ENCODE data around the gene TAS2R43. TPM values are rescaled to one million over a fixed set of nuclear protein-coding genes. Genes with fewer than 3 reads are reported as not detected.
"Not testable (repeated sequence)": the region's sequence is repeated elsewhere in the genome, so short reads cannot be mapped to it uniquely, and the experiment has no call there.

The TAS2R43 gene, protein sequence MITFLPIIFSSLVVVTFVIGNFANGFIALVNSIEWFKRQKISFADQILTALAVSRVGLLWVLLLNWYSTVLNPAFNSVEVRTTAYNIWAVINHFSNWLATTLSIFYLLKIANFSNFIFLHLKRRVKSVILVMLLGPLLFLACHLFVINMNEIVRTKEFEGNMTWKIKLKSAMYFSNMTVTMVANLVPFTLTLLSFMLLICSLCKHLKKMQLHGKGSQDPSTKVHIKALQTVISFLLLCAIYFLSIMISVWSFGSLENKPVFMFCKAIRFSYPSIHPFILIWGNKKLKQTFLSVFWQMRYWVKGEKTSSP
- polyA plus RNA-seq = not detected

DNA sequence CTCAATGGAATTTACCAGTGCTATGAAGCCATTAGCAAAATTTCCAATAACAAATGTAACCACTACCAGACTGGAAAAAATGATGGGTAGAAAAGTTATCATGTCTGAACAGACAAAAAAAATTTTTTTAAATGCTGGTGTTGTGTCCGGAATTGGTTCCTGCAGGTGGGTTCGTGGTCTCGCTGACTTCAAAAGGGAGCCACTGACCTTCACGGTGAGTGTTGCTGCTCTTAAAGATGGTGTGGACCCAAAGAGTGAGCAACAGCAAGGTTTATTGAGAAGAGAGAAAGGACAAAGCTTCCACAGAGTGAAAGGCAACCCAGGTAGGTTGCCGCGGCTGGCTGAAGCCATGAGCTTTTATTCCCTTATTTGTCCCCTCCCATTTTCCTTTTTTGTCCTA, at the start of gene TAS2R43:
TAS2R43 (minus strand) TSS at position 186 of the 400 bp plus-strand sequence; CDS start at position 102, 84 bp downstream.
- Mint-ChIP-seq H3K27me3 (no peaks in the 10 kb centered on the region), H3K36me3 (peaks cover 9% of the 10 kb centered on the region), H3K9me3 (no peaks in the 10 kb centered on the region), H3K4me3 (peak within 1 kb of the TSS in 1 of 4 donors; percentile 32), H3K27ac (no peak within 1 kb of the TSS), H3K4me1 (peaks cover 0 to 5% (median 0%) of the 10 kb centered on the region in 3 donors)

DNA sequence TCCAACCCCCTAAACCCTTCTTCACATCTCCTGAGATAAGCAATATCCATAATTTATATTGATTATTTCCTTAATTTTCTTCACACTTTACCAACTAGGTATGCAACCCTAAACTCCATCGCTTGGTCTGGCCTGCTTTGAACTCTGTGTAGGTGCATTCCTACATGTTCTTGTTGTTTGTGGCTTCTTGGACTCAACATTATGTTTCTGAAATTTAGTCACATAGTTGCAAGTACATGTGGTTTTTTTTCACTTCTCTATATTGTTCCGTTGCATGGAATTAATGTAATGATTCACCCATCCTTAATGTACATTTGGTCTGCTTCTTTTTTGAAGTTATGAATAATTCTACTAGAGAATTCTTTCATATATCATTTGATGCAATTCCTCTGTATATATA, 44.0 kb upstream of the TAS2R43 start:
- Mint-ChIP-seq H3K27me3 (no peaks in the 10 kb centered on the region), H3K4me1 (peaks cover 11 to 15% (median 15%) of the 10 kb centered on the region in 3 donors), H3K9me3 (peaks cover 0 to 4% (median 0%) of the 10 kb centered on the region in 3 donors), H3K36me3 (peaks cover 16% of the 10 kb centered on the region), H3K27ac (no peak overlapping the region), H3K4me3 (no peak overlapping the region)

- Mint-ChIP-seq H3K27me3 (no peaks in the 10 kb centered on the region), H3K4me1 (peaks cover 11 to 16% (median 12%) of the 10 kb centered on the region in 3 donors), H3K27ac (peak within 1 kb of the TSS in 1 of 3 donors; percentile 13), H3K36me3 (peaks cover 12% of the 10 kb centered on the region), H3K9me3 (no peaks in the 10 kb centered on the region), H3K4me3 (peak within 1 kb of the TSS in 1 of 4 donors; percentile 29)
These were observed 42.2 kb upstream of the TAS2R43 start, which contains the start of gene TAS2R30 for GRCh38 chr12:11134305-11134704. TSS of gene TAS2R30 (minus strand) at chr12:11134644. CDS start at chr12:11134244, 400 bp downstream.

- Mint-ChIP-seq H3K36me3 (peaks cover 10% of the 10 kb centered on the region), H3K27me3 (no peaks in the 10 kb centered on the region), H3K4me3 (peak overlapping the region in 1 of 4 donors; percentile 29), H3K9me3 (peaks cover 0 to 2% (median 0%) of the 10 kb centered on the region in 3 donors), H3K4me1 (peaks cover 11 to 16% (median 12%) of the 10 kb centered on the region in 3 donors), H3K27ac (peak overlapping the region in 1 of 3 donors; percentile 13)
These were observed 41.7 kb upstream of the TAS2R43 start for GRCh38 chr12:11133816-11134215.

DNA sequence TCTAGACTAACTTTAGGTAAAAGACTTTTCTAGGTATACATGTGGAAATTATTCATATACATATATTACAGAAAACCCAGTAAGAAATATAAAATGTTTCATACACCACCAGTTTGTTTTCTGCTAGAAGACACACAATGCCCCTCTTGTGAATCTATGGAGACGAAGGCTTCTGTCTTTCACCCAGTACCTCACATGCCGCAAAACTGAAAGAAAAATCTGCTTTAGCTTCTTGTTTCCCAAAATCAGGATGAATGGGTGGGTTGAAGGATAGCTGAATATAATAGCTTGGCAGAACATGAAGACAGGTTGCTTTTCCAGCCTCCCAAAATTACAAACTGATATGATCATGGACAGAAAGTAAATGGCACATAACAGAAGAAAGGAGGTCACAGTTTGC, 41.0 kb upstream of the TAS2R43 start:
- H3K4me1 Mint-ChIP-seq = peaks cover 11 to 16% (median 12%) of the 10 kb centered on the region in 3 donors
- peaks cover 0 to 3% (median 0%) of the 10 kb centered on the region in 3 donors for H3K9me3 Mint-ChIP-seq
- peaks cover 12% of the 10 kb centered on the region for H3K36me3 Mint-ChIP-seq
- peak overlapping the region in 1 of 3 donors; percentile 13 for H3K27ac Mint-ChIP-seq
- H3K4me3 Mint-ChIP-seq = peak overlapping the region in 1 of 4 donors; percentile 39
- no peaks in the 10 kb centered on the region for H3K27me3 Mint-ChIP-seq

GRCh38 chr12:11130999-11131398, 38.9 kb upstream of the TAS2R43 start:
- Mint-ChIP-seq H3K4me3 (no peak overlapping the region), H3K36me3 (peaks cover 13% of the 10 kb centered on the region), H3K27me3 (no peaks in the 10 kb centered on the region), H3K27ac (no peak overlapping the region), H3K9me3 (peaks cover 2 to 6% (median 3%) of the 10 kb centered on the region in 3 donors), H3K4me1 (peaks cover 4 to 11% (median 8%) of the 10 kb centered on the region in 3 donors)

GRCh38 chr12:11130382-11130781, 38.3 kb upstream of the TAS2R43 start:
- Mint-ChIP-seq H3K4me3 (no peak overlapping the region), H3K27ac (no peak overlapping the region), H3K27me3 (no peaks in the 10 kb centered on the region), H3K9me3 (peaks cover 2 to 6% (median 3%) of the 10 kb centered on the region in 3 donors), H3K4me1 (peaks cover 4 to 10% (median 8%) of the 10 kb centered on the region in 3 donors), H3K36me3 (peaks cover 14% of the 10 kb centered on the region)

DNA sequence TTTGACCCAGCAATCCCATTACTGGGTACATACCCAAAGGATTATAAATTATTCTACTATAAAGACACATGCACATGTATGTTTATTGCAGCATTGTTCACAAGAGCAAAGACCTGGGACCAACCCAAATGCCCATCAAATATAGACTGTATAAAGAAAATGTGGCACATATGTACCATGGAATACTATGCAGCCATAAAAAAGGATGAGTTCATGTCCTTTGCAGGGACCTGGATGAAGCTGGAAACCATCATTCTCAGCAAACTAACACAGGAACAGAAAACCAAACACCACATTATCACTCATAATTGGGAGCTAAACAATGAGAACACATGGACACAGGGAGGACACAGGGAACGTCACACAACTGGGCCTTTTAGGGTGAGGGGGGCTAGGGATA, 22.0 kb upstream of the TAS2R43 start:
- Mint-ChIP-seq H3K4me1 (peaks cover 35 to 48% (median 43%) of the 10 kb centered on the region in 3 donors), H3K36me3 (peaks cover 44% of the 10 kb centered on the region), H3K9me3 (peaks cover 10 to 23% (median 10%) of the 10 kb centered on the region in 3 donors)
- H3K27ac Mint-ChIP-seq, H3K27me3 Mint-ChIP-seq, H3K4me3 Mint-ChIP-seq: not testable (repeated sequence)

DNA sequence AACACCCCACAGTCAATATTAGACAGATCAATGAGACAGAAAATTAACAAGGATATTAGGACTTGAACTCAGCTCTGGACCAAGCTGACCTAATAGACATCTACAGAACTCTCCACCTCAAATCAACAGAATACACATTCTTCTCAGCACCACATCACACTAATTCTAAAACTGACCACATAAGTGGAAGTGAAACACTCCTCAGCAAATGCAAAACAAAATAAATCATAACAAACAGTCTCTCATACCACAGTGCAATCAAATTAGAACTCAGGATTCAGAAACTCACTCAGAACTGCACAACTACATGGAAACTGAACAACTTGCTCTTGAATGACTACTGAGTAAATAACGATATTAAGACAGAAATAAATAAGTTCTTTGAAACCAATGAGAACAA, 19.1 kb upstream of the TAS2R43 start:
- H3K4me3 Mint-ChIP-seq = peak overlapping the region in 1 of 4 donors; percentile 20
- peaks cover 40% of the 10 kb centered on the region for H3K36me3 Mint-ChIP-seq
- H3K27ac Mint-ChIP-seq = peak overlapping the region in 1 of 3 donors; percentile 8

GRCh38 chr12:11108862-11109261, 16.7 kb upstream of the TAS2R43 start:
- no peaks in the 10 kb centered on the region for H3K27me3 Mint-ChIP-seq
- H3K36me3 Mint-ChIP-seq = peaks cover 35% of the 10 kb centered on the region
- H3K4me3 Mint-ChIP-seq = no peak overlapping the region
- peaks cover 37 to 43% (median 42%) of the 10 kb centered on the region in 3 donors for H3K4me1 Mint-ChIP-seq
- peaks cover 5 to 21% (median 9%) of the 10 kb centered on the region in 3 donors for H3K9me3 Mint-ChIP-seq
- H3K27ac Mint-ChIP-seq = peak overlapping the region in 1 of 3 donors; percentile 64

More for the DNA sequence above, 19.1 kb upstream of the TAS2R43 start:
- Mint-ChIP-seq H3K9me3 (peaks cover 5 to 22% (median 9%) of the 10 kb centered on the region in 3 donors), H3K4me1 (peaks cover 38 to 58% (median 47%) of the 10 kb centered on the region in 3 donors)
- H3K27me3 Mint-ChIP-seq = not testable (repeated sequence)

- H3K36me3 Mint-ChIP-seq = peaks cover 35% of the 10 kb centered on the region
- peak overlapping the region in 1 of 4 donors; percentile 41 for H3K4me3 Mint-ChIP-seq
- peak overlapping the region in 1 of 3 donors; percentile 29 for H3K27ac Mint-ChIP-seq
These were observed 15.6 kb upstream of the TAS2R43 start for GRCh38 chr12:11107719-11108118.

DNA sequence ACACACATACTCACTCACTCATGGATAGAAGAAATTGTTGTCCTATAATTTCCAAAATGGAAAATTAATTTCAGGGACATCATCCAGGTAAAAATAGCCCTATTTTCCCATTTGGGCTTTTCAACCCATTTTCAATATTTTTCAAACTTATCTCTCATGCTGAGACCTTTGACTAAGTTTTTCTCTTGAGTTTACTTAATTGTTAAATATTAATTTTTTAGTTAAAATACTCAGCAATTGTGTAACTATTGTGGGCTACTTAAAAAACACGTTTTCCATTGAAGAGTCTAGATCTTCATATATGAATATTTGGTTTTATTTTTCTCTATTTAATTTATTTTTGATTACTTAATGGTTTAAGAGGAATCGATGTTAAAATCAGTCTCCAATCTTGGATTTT, 14.2 kb upstream of the TAS2R43 start:
- Mint-ChIP-seq H3K27ac (no peak overlapping the region), H3K4me1 (peaks cover 24 to 30% (median 30%) of the 10 kb centered on the region in 3 donors), H3K4me3 (no peak overlapping the region), H3K27me3 (no peaks in the 10 kb centered on the region), H3K9me3 (peaks cover 0 to 19% (median 7%) of the 10 kb centered on the region in 3 donors), H3K36me3 (peaks cover 30% of the 10 kb centered on the region)

More at GRCh38 chr12:11107719-11108118, 15.6 kb upstream of the TAS2R43 start:
- Mint-ChIP-seq H3K9me3 (peaks cover 3 to 23% (median 11%) of the 10 kb centered on the region in 3 donors), H3K27me3 (no peaks in the 10 kb centered on the region), H3K4me1 (peaks cover 33 to 41% (median 40%) of the 10 kb centered on the region in 3 donors)

GRCh38 chr12:11105546-11105945, 13.4 kb upstream of the TAS2R43 start:
- H3K36me3 Mint-ChIP-seq = peaks cover 28% of the 10 kb centered on the region
- peaks cover 20 to 23% (median 23%) of the 10 kb centered on the region in 3 donors for H3K4me1 Mint-ChIP-seq
- no peaks in the 10 kb centered on the region for H3K27me3 Mint-ChIP-seq
- no peak overlapping the region for H3K4me3 Mint-ChIP-seq
- H3K9me3 Mint-ChIP-seq = peaks cover 0 to 17% (median 5%) of the 10 kb centered on the region in 3 donors
- H3K27ac Mint-ChIP-seq = no peak overlapping the region

- H3K9me3 Mint-ChIP-seq, H3K27me3 Mint-ChIP-seq: not testable (repeated sequence)
- H3K36me3 Mint-ChIP-seq = peaks cover 13% of the 10 kb centered on the region
These were observed 2.8 kb upstream of the TAS2R43 start for GRCh38 chr12:11094910-11095309.

DNA sequence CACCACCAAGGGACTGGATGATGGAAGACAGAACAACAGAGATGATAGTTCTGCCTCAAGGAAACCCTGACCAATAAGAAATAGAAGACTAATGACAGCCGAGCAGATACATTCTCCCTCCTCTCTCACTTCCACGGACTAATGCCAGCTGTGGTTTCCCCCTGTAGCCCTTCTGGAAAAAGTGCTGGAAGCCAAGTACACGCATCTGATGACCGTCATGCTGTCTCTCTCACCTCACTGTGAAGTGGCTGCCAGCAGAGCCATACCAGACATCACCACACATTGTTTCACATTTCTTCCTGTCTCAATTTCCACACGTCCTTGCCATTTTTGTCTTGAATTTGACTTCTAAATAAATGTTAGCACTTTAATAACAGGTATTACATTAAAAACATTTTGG, 2.9 kb downstream of the TAS2R43 start:
- H3K9me3 Mint-ChIP-seq = peaks cover 0 to 4% (median 0%) of the 10 kb centered on the region in 3 donors
- no peaks in the 10 kb centered on the region for H3K27me3 Mint-ChIP-seq
- H3K4me3 Mint-ChIP-seq = no peak overlapping the region
- peaks cover 0 to 9% (median 0%) of the 10 kb centered on the region in 3 donors for H3K4me1 Mint-ChIP-seq
- peak overlapping the region in 1 of 3 donors; percentile 67 for H3K27ac Mint-ChIP-seq
- H3K36me3 Mint-ChIP-seq = peaks cover 11% of the 10 kb centered on the region

More at GRCh38 chr12:11094910-11095309, 2.8 kb upstream of the TAS2R43 start:
- H3K27ac Mint-ChIP-seq, H3K4me1 Mint-ChIP-seq, H3K4me3 Mint-ChIP-seq: not testable (repeated sequence)
